Measurements from ENCODE around the gene OLIG1. TPM values are rescaled to one million over a fixed set of nuclear protein-coding genes. Genes with fewer than 3 reads are reported as not detected.

The OLIG1 gene
- total RNA-seq, 1 donor from 2014 or later: 1.6 TPM

- no peaks in the 10 kb centered on the region for H3K9me3 ChIP-seq
- intact Hi-C loops (cut with DNase I): no loop called here
- ATAC-seq: no peak
- peaks cover 95% of the 10 kb centered on the region for H3K27me3 ChIP-seq
- no peak for DNase-seq
- H3K36me3 ChIP-seq: no peaks in the 10 kb centered on the region
- H3K4me3 ChIP-seq: no peak overlapping the region
- H3K4me1 ChIP-seq: peaks cover 23% of the 10 kb centered on the region
- no peak overlapping the region for H3K27ac ChIP-seq
- TF ChIP-seq CTCF (IDR thresholded peaks at IDR 0.05): no peak
These were observed 46.9 kb upstream of the OLIG1 start for GRCh38 chr21:33022828-33023573.

GRCh38 chr21:33023574-33024200 lies 46.3 kb upstream of the OLIG1 start:
- TF ChIP-seq CTCF (IDR thresholded peaks at IDR 0.05): no peak
- no peaks in the 10 kb centered on the region for H3K9me3 ChIP-seq
- no peaks in the 10 kb centered on the region for H3K36me3 ChIP-seq
- ATAC-seq (no peak), DNase-seq (no peak)
- H3K27ac ChIP-seq: no peak overlapping the region
- peaks cover 99% of the 10 kb centered on the region for H3K27me3 ChIP-seq
- H3K4me3 ChIP-seq: no peak overlapping the region
- peaks cover 28% of the 10 kb centered on the region for H3K4me1 ChIP-seq
- intact Hi-C loops (cut with DNase I): no loop called here

- peaks cover 99% of the 10 kb centered on the region for H3K27me3 ChIP-seq
- intact Hi-C loops (cut with DNase I): no loop called here
- no peak overlapping the region for H3K4me3 ChIP-seq
- H3K4me1 ChIP-seq: peaks cover 35% of the 10 kb centered on the region
- H3K27ac ChIP-seq: no peak overlapping the region
- TF ChIP-seq CTCF (IDR thresholded peaks at IDR 0.05): no peak
- ATAC-seq (no peak), DNase-seq (no peak)
- no peaks in the 10 kb centered on the region for H3K9me3 ChIP-seq
- H3K36me3 ChIP-seq: no peaks in the 10 kb centered on the region
These were observed 45.5 kb upstream of the OLIG1 start for GRCh38 chr21:33024201-33025103.

GRCh38 chr21:33025106-33025488 lies 44.8 kb upstream of the OLIG1 start:
- peaks cover 31% of the 10 kb centered on the region for H3K4me1 ChIP-seq
- intact Hi-C loops (cut with DNase I): no loop called here

More at GRCh38 chr21:33025106-33025488, 44.8 kb upstream of the OLIG1 start:
- ATAC-seq (no peak), DNase-seq (no peak)
- H3K36me3 ChIP-seq: no peaks in the 10 kb centered on the region
- no peaks in the 10 kb centered on the region for H3K9me3 ChIP-seq
- no peak overlapping the region for H3K4me3 ChIP-seq
- TF ChIP-seq CTCF (IDR thresholded peaks at IDR 0.05): no peak
- no peak overlapping the region for H3K27ac ChIP-seq
- H3K27me3 ChIP-seq: peaks cover 99% of the 10 kb centered on the region

All from upper lobe of right lung (tissue), 1 donor.